ENCODE results near the gene MAPKAPK2.
"Not testable (repeated sequence)": the region's sequence is repeated elsewhere in the genome, so short reads cannot be mapped to it uniquely, and the experiment has no call there.

MAPKAPK2 gene

DNA sequence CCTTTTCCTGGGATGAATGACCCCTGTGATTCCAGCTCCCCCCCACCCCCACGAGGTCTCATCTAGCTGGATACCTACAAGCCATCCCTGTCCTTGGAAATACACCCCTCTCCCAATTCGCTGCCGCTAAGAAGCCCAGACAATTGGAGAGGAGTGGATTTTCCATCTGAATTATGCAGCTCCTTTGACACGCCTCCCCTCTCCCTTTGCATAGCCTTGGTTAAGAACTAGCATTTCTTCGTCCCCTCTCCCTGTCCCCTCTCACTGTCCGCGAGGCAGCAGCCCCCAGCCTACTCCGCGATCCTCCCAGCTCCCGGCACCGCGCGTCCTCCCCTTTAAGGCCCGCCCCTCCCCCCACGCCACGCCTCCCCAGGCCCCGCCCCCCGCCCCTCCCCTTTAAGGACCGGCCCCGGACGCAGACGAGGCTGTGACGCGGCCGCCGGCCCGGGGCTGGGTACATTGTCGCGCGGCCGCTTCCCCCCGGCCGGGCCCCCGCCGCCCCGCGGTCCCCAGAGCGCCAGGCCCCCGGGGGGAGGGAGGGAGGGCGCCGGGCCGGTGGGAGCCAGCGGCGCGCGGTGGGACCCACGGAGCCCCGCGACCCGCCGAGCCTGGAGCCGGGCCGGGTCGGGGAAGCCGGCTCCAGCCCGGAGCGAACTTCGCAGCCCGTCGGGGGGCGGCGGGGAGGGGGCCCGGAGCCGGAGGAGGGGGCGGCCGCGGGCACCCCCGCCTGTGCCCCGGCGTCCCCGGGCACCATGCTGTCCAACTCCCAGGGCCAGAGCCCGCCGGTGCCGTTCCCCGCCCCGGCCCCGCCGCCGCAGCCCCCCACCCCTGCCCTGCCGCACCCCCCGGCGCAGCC, at the start of gene MAPKAPK2:
TSS of gene MAPKAPK2 (plus strand) at position 428 of the 856 bp plus-strand sequence. CDS start at position 753, 325 bp downstream.
- intact Hi-C loops (cut with DNase I; ENCODE audit: low total_unique reads), result no loop called here
- H3K4me1 ChIP-seq, result peaks cover 0 to 44% (median 33%) of the 10 kb centered on the region in 4 donors
- peak within 1 kb of the TSS; percentile 73 to 75 for H3K4me3 ChIP-seq
- H3K27me3 ChIP-seq, result no peaks in the 10 kb centered on the region
- H3K36me3 ChIP-seq, result no peaks in the 10 kb centered on the region
- H3K9me3 ChIP-seq, result no peaks in the 10 kb centered on the region
- H3K27ac ChIP-seq, result peak within 1 kb of the TSS; percentile 93 to 96
- TF ChIP-seq, protein P1, sequence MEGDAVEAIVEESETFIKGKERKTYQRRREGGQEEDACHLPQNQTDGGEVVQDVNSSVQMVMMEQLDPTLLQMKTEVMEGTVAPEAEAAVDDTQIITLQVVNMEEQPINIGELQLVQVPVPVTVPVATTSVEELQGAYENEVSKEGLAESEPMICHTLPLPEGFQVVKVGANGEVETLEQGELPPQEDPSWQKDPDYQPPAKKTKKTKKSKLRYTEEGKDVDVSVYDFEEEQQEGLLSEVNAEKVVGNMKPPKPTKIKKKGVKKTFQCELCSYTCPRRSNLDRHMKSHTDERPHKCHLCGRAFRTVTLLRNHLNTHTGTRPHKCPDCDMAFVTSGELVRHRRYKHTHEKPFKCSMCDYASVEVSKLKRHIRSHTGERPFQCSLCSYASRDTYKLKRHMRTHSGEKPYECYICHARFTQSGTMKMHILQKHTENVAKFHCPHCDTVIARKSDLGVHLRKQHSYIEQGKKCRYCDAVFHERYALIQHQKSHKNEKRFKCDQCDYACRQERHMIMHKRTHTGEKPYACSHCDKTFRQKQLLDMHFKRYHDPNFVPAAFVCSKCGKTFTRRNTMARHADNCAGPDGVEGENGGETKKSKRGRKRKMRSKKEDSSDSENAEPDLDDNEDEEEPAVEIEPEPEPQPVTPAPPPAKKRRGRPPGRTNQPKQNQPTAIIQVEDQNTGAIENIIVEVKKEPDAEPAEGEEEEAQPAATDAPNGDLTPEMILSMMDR (IDR thresholded peaks at IDR 0.05), result no peak
- peak; percentile 77 to 88 for DNase-seq

DNA sequence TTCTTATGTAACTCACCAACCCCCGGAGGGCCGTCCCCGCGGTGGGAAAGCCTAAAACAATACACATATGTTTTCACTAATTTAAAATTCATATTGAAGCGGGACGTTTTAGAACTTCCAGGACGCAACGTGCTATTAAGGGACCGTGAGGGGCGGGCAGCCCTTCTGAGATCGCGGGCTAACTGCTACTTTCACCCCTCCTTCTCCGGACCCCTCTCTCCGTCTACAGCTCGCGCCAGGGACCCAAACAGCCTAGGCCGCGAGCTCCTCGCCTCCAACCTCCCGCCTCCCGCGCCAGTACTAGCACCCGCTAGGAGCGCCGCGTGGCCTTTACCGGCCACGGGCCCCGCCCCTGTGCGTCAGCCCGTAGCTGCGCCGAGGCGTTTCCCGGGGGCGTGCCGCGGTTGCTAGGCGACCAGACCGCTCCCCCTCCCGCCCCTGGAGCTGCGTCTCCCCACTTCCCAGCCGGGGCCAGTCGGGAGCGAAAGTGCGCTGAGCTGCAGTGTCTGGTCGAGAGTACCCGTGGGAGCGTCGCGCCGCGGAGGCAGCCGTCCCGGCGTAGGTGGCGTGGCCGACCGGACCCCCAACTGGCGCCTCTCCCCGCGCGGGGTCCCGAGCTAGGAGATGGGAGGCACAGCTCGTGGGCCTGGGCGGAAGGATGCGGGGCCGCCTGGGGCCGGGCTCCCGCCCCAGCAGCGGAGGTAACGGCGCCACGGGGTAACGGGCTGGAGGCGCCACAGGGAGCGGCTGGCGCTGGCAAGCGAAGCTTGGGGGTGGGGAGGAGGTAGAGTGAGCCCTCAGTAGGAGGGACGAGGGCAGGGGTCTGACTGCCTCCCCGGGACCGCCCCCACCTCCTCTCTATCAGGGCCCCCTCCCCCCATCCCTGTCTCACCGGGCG, 49.4 kb upstream of the MAPKAPK2 start, which contains the start of gene DYRK3:
TSS of gene DYRK3 (plus strand) at position 457 of the 898 bp plus-strand sequence. CDS start at position 625, 168 bp downstream.
- intact Hi-C loops (cut with DNase I; ENCODE audit: low total_unique reads), result loop anchor here (2.0 to 10.0 kb wide), 2 partner anchors 29 to 169 kb away; no protein-coding TSS in a partner anchor
- H3K9me3 ChIP-seq, result no peaks in the 10 kb centered on the region

DNA sequence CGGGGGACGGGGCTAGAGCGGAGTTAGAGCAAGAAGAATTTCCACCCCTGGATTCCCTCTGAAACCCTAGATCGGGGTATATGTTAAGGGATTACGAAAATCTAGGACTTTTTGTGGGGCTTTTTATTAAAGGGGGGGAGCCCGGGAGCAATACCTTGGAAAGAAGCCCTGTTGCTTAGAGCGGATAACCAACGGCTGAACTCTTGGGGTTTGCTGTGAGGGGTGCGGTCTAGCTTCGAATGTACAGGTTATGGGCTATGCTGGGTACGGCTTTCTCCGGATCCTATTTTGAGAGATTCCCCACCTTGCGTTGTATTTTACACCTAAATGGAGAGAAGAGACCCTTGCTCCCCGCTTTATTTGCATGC, 48.7 kb upstream of the MAPKAPK2 start:
- H3K9me3 ChIP-seq, result no peaks in the 10 kb centered on the region
- TF ChIP-seq, protein P1 (IDR thresholded peaks at IDR 0.05), result no peak
- H3K36me3 ChIP-seq, result no peaks in the 10 kb centered on the region
- H3K27me3 ChIP-seq, result no peaks in the 10 kb centered on the region
- intact Hi-C loops (cut with DNase I; ENCODE audit: low total_unique reads), result loop anchor here (2.0 to 10.0 kb wide), 2 partner anchors 29 to 169 kb away; no protein-coding TSS in a partner anchor
- peak overlapping the region; percentile 98 to 99 for H3K4me3 ChIP-seq
- peak overlapping the region; percentile 87 to 90 for H3K27ac ChIP-seq
- H3K4me1 ChIP-seq, result peaks cover 0 to 27% (median 12%) of the 10 kb centered on the region in 4 donors
- DNase-seq, result no peak

More for the DNA sequence above, 49.4 kb upstream of the MAPKAPK2 start, which contains the start of gene DYRK3:
- Histone ChIP-seq H3K4me1 (peaks cover 0 to 27% (median 12%) of the 10 kb centered on the region in 4 donors), H3K4me3 (peak within 1 kb of the TSS; percentile 98 to 99), H3K36me3 (no peaks in the 10 kb centered on the region), H3K27me3 (no peaks in the 10 kb centered on the region), H3K27ac (peak within 1 kb of the TSS; percentile 87 to 90)
- TF ChIP-seq, protein P1 (IDR thresholded peaks at IDR 0.05), result peak in 1 of 2 experiments; percentile 10
- DNase-seq, result peak; percentile 92 to 96

DNA sequence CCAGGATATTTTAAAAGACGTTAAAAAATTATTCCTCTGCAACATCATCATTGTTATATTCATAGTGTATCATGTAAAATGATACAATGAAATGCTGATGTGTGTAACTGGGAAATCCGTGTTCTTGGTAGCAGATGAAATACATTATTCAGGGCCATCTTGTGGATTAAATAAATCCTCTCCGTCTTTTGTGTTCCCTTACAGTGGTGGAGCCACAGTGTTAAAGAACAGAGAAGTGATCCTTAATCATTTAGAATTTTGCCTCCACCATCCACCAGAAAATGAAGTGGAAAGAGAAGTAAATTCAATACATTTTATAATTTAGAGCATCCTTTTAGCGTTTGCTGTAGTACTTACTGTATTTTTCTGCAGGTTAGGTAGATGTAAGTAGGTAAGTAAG, 48.0 kb upstream of the MAPKAPK2 start:
- Histone ChIP-seq H3K36me3 (no peaks in the 10 kb centered on the region), H3K4me3 (peak overlapping the region; percentile 98 to 99), H3K9me3 (no peaks in the 10 kb centered on the region), H3K27me3 (no peaks in the 10 kb centered on the region), H3K4me1 (peaks cover 0 to 27% (median 12%) of the 10 kb centered on the region in 4 donors), H3K27ac (peak overlapping the region; percentile 87 to 90)
- no peak for DNase-seq
- intact Hi-C loops (cut with DNase I; ENCODE audit: low total_unique reads), result loop anchor here (10.0 kb wide), 1 partner anchor 168 kb away; no protein-coding TSS in a partner anchor
- TF ChIP-seq, protein P1 (IDR thresholded peaks at IDR 0.05), result no peak

DNA sequence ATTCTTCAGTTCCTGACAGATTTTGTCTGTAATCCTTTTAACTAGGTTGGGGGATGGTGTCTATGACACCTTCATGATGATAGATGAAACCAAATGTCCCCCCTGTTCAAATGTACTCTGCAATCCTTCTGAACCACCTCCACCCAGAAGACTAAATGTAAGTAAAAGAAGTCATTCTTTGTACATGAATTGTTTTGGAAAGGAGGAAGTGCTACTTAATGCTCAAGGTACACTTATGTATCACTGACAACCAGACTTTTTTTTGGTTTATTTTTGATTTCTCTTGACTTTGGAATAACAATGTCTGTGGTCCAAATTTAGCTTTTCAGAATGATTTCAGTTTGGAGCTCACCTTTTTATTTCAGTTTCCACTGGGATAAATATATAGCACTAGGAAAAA, 47.1 kb upstream of the MAPKAPK2 start:
- peak overlapping the region in 1 of 2 donors; percentile 90 for H3K27ac ChIP-seq
- no peak overlapping the region for H3K4me3 ChIP-seq
- H3K4me1 ChIP-seq, result peaks cover 0 to 27% (median 12%) of the 10 kb centered on the region in 4 donors

DNA sequence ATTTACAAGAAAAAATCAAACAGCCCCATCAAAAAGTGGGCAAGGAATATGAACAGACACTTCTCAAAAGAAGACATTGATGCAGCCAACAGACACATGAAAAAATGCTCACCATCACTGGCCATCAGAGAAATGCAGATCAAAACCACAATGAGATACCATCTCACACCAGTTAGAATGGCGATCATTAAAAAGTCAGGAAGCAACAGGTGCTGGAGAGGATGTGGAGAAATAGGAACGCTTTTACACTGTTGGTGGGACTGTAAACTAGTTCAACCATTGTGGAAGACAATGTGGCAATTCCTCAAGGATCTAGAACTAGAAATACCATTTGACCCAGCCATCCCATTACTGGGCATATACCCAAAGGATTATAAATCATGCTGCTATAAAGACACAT, 42.6 kb upstream of the MAPKAPK2 start:
- DNase-seq; H3K4me1 ChIP-seq; H3K9me3 ChIP-seq; H3K27ac ChIP-seq; H3K4me3 ChIP-seq; H3K36me3 ChIP-seq; H3K27me3 ChIP-seq; intact Hi-C loops (cut with DNase I; ENCODE audit: low total_unique reads): not testable (repeated sequence)

More for the DNA sequence above, 47.1 kb upstream of the MAPKAPK2 start:
- TF ChIP-seq, protein P1 (IDR thresholded peaks at IDR 0.05), result no peak
- H3K27me3 ChIP-seq, result no peaks in the 10 kb centered on the region
- no peaks in the 10 kb centered on the region for H3K9me3 ChIP-seq
- no peak for DNase-seq
- intact Hi-C loops (cut with DNase I; ENCODE audit: low total_unique reads), result loop anchor here (10.0 kb wide), 1 partner anchor 167 kb away; no protein-coding TSS in a partner anchor
- no peaks in the 10 kb centered on the region for H3K36me3 ChIP-seq

Measured in tibial artery (tissue), 4 donors.